GM23248 (cell line): Measurements from ENCODE around the gene WDR64. TPM values are rescaled to one million over a fixed set of nuclear protein-coding genes. Genes with fewer than 3 reads are reported as not detected.

Experiments used
- DNase-seq: peaks from one replicate; pipeline ENCODE4 v3.0.0-alpha.2; 2015
- H2AFZ ChIP-seq: fragments of 200-600 bp; sonication (generic); 2 replicates; pipeline ENCODE4 v1.6.1; 2016; ENCODE audit warnings: antibody characterized with exemption
- H3F3A ChIP-seq: fragments of 200-600 bp; sonication (generic); 2 replicates; pipeline ENCODE4 v1.6.1; 2016; ENCODE audit warnings: mild to moderate bottlenecking, antibody characterized with exemption, mixed run types; ENCODE audit not compliant: insufficient read depth
- H3K27ac ChIP-seq: fragments of 200-600 bp; sonication (generic); 2 replicates; pipeline ENCODE4 v1.5.1; 2016; ENCODE audit warnings: mild to moderate bottlenecking
- H3K27me3 ChIP-seq: fragments of 200-600 bp; sonication (generic); replicated peaks from 2 replicates; pipeline ENCODE4 v1.6.1; 2016; ENCODE audit warnings: mild to moderate bottlenecking; ENCODE audit not compliant: insufficient read depth
- H3K36me3 ChIP-seq: fragments of 200-600 bp; sonication (generic); 2 replicates; pipeline ENCODE4 v1.6.1; 2016; ENCODE audit warnings: low read depth, mild to moderate bottlenecking
- H3K4me1 ChIP-seq: fragments of 200-600 bp; sonication (generic); 2 replicates; pipeline ENCODE4 v1.6.1; 2016; ENCODE audit warnings: mild to moderate bottlenecking; ENCODE audit not compliant: insufficient read depth
- H3K4me2 ChIP-seq: fragments of 200-600 bp; sonication (generic); one replicate; pipeline ENCODE4 v1.6.1; 2016; ENCODE audit warnings: mild to moderate bottlenecking; ENCODE audit not compliant: unreplicated experiment
- H3K4me3 ChIP-seq: fragments of 200-600 bp; sonication (generic); 2 replicates; pipeline ENCODE4 v1.5.1; 2016; ENCODE audit warnings: mild to moderate bottlenecking
- H3K79me2 ChIP-seq: fragments of 200-600 bp; sonication (generic); 2 replicates; pipeline ENCODE4 v1.6.1; 2016; ENCODE audit warnings: mild to moderate bottlenecking; ENCODE audit not compliant: insufficient read depth
- H3K9ac ChIP-seq: fragments of 200-600 bp; sonication (generic); 2 replicates; pipeline ENCODE4 v1.6.1; 2016; ENCODE audit warnings: mild to moderate bottlenecking
- H3K9me2 ChIP-seq: fragments of 200-600 bp; sonication (generic); 2 replicates; pipeline ENCODE4 v1.6.1; 2016; ENCODE audit warnings: mixed run types, mild to moderate bottlenecking, moderate library complexity; ENCODE audit not compliant: insufficient read depth
- H3K9me3 ChIP-seq: fragments of 200-600 bp; sonication (generic); one replicate; pipeline ENCODE4 v1.6.1; 2017; ENCODE audit warnings: low read depth
- H4K20me1 ChIP-seq: fragments of 200-600 bp; sonication (generic); 2 replicates; pipeline ENCODE4 v1.6.0; 2016; ENCODE audit not compliant: insufficient read depth
- EZH2 ChIP-seq: fragments of 200-600 bp; sonication (generic); IDR thresholded peaks from 2 replicates; pipeline ENCODE4 v1.6.1; 2018; ENCODE audit warnings: antibody characterized with exemption, mild to moderate bottlenecking; ENCODE audit not compliant: insufficient read depth, poor library complexity, severe bottlenecking
- EZH2phosphoT487 ChIP-seq: fragments of 200-600 bp; sonication (generic); IDR thresholded peaks from 2 replicates; pipeline ENCODE4 v1.6.1; 2018; ENCODE audit warnings: antibody characterized with exemption, moderate library complexity, mild to moderate bottlenecking, low read depth; ENCODE audit not compliant: insufficient read depth
- WGBS, 2 experiments: methylation state at CpG; one replicate each; pipeline ENCODE4 v1.1.6; 2015 to 2017; ENCODE audit warnings: low lambda C conversion rate in 2 of 2, low coverage in 1 of 2; ENCODE audit errors: missing lambda C conversion rate in 2 of 2; 5-methylcytosine and 5-hydroxymethylcytosine counted together
- in situ Hi-C: fragments of 300-500 bp; cut with MboI; formaldehyde crosslinking; loops from 2 replicates; pipeline ENCODE4 v1.15.0; 2020
- polyA plus RNA-seq: library from polyadenylated mRNA; unstranded; fragments of >200 nt; fragmentation: Nextera tagmentation; extraction: Ambion mirVana; gene quantifications from 2 replicates; pipeline ENCODE4 v1.2.1, GENCODE V29; 2016
- total RNA-seq: library from RNA; depleted of rRNA; stranded (reverse); fragments of >200 nt; shearing (Covaris generic); gene quantifications from 2 replicates; pipeline ENCODE4 v1.2.3, GENCODE V29; 2014

Gene WDR64
- total and polyA plus RNA-seq, 2 experiments from 2014 or later, result not detected

- no peaks in the 10 kb centered on the region for H3K9me2 ChIP-seq
- WGBS, 2 experiments, result 86 to 90% methylated on average over 5 of the region's 5 CpGs
- H4K20me1 ChIP-seq, result no peaks in the 10 kb centered on the region
- in situ Hi-C loops, result no loop called here
- no peaks in the 10 kb centered on the region for H3K9me3 ChIP-seq
- no peak overlapping the region for H3K27ac ChIP-seq
- no peak for DNase-seq
- no peaks in the 10 kb centered on the region for H3F3A ChIP-seq
- H3K27me3 ChIP-seq, result no peaks in the 10 kb centered on the region
- H3K36me3 ChIP-seq, result peaks cover 6% of the 10 kb centered on the region; the same call in 1 of the 2 replicates
- H2AFZ ChIP-seq, result no peak overlapping the region
- TF ChIP-seq EZH2 (no peak), EZH2phosphoT487 (no peak)
- H3K79me2 ChIP-seq, result peaks cover 11% of the 10 kb centered on the region; the same call in 1 of the 2 replicates
- H3K4me3 ChIP-seq, result no peak overlapping the region
- no peak overlapping the region for H3K4me2 ChIP-seq
- H3K9ac ChIP-seq, result no peak overlapping the region
- no peaks in the 10 kb centered on the region for H3K4me1 ChIP-seq
These were observed 20.4 kb upstream of the WDR64 start for GRCh38 chr1:241631674-241632073.

- no peaks in the 10 kb centered on the region for H3K27me3 ChIP-seq
- no peak overlapping the region for H3K4me2 ChIP-seq
- H3K27ac ChIP-seq, result no peak overlapping the region
- no peak overlapping the region for H3K9ac ChIP-seq
- no peaks in the 10 kb centered on the region for H3K9me2 ChIP-seq
- peaks cover 6% of the 10 kb centered on the region; the same call in 1 of the 2 replicates for H3K36me3 ChIP-seq
- H2AFZ ChIP-seq, result no peak overlapping the region
- TF ChIP-seq EZH2phosphoT487 (no peak), EZH2 (no peak)
- DNase-seq, result no peak
- 96 to 99% methylated on average over 3 of the region's 3 CpGs for WGBS, 2 experiments
- peaks cover 22% of the 10 kb centered on the region for H3K79me2 ChIP-seq
- in situ Hi-C loops, result no loop called here
- no peaks in the 10 kb centered on the region for H3F3A ChIP-seq
- no peaks in the 10 kb centered on the region for H4K20me1 ChIP-seq
- no peaks in the 10 kb centered on the region for H3K9me3 ChIP-seq
- no peak overlapping the region for H3K4me3 ChIP-seq
- H3K4me1 ChIP-seq, result 0 out of 2 replicates have a peak, but pooled peaks cover 13% of the 10 kb centered on the region
These were observed 19.1 kb upstream of the WDR64 start for GRCh38 chr1:241632987-241633386.

GRCh38 chr1:241635556-241636152 lies 16.4 kb upstream of the WDR64 start:
- no peaks in the 10 kb centered on the region for H3K9me3 ChIP-seq
- H3K9ac ChIP-seq, result no peak overlapping the region
- no peak overlapping the region for H3K27ac ChIP-seq
- H3F3A ChIP-seq, result peaks cover 2% of the 10 kb centered on the region; the same call in 1 of the 2 replicates
- H3K9me2 ChIP-seq, result no peaks in the 10 kb centered on the region
- no peak overlapping the region for H3K4me3 ChIP-seq
- peaks cover 33% of the 10 kb centered on the region for H3K79me2 ChIP-seq
- no peaks in the 10 kb centered on the region for H4K20me1 ChIP-seq
- 95 to 98% methylated on average over 4 of the region's 4 CpGs for WGBS, 2 experiments
- H2AFZ ChIP-seq, result no peak overlapping the region
- no peak overlapping the region for H3K4me2 ChIP-seq
- H3K27me3 ChIP-seq, result no peaks in the 10 kb centered on the region
- H3K36me3 ChIP-seq, result peaks cover 6% of the 10 kb centered on the region; the same call in 1 of the 2 replicates
- TF ChIP-seq EZH2phosphoT487 (no peak), EZH2 (no peak)
- H3K4me1 ChIP-seq, result peaks cover 26% of the 10 kb centered on the region
- in situ Hi-C loops, result no loop called here
- DNase-seq, result no peak

GRCh38 chr1:241636291-241636690 lies 15.8 kb upstream of the WDR64 start:
- no peaks in the 10 kb centered on the region for H3K9me2 ChIP-seq
- H3K27me3 ChIP-seq, result no peaks in the 10 kb centered on the region
- H3K79me2 ChIP-seq, result peaks cover 33% of the 10 kb centered on the region
- no peak for DNase-seq
- in situ Hi-C loops, result no loop called here
- no peak overlapping the region for H3K4me3 ChIP-seq
- no peak overlapping the region for H2AFZ ChIP-seq
- no peak overlapping the region for H3K27ac ChIP-seq
- H3K9me3 ChIP-seq, result no peaks in the 10 kb centered on the region
- H3K4me1 ChIP-seq, result peaks cover 26% of the 10 kb centered on the region
- H4K20me1 ChIP-seq, result no peaks in the 10 kb centered on the region
- no peak overlapping the region for H3K9ac ChIP-seq
- H3K36me3 ChIP-seq, result peaks cover 6% of the 10 kb centered on the region; the same call in 1 of the 2 replicates
- no peak overlapping the region for H3K4me2 ChIP-seq
- TF ChIP-seq EZH2phosphoT487 (no peak), EZH2 (no peak)
- 97 to 100% methylated on average over 1 of the region's 1 CpG for WGBS, 2 experiments
- peaks cover 8% of the 10 kb centered on the region for H3F3A ChIP-seq
